MG63 (cell line): ENCODE data around the gene CFAP119. TPM values are rescaled to one million over a fixed set of nuclear protein-coding genes. Genes with fewer than 3 reads are reported as not detected.
A peak's percentile ranks its signal among the peaks of the same experiment; 100 is the strongest.

Experiments used
- DNase-seq: peaks from one replicate; pipeline ENCODE4 v3.0.0-alpha.2; 2020
- H3K27me3 ChIP-seq: fragments of 250-450 bp; sonication (Bioruptor Pico); 2 replicates; pipeline ENCODE4 v1.5.1; 2020; ENCODE audit warnings: mild to moderate bottlenecking, moderate library complexity
- H3K36me3 ChIP-seq: fragments of 250-450 bp; sonication (Bioruptor Pico); 2 replicates; pipeline ENCODE4 v1.5.1; 2020; ENCODE audit warnings: mild to moderate bottlenecking, moderate library complexity
- H3K4me3 ChIP-seq: fragments of 250-450 bp; sonication (Bioruptor Pico); 2 replicates; pipeline ENCODE4 v1.5.1; 2020; ENCODE audit warnings: mild to moderate bottlenecking, moderate library complexity
- H3K9me3 ChIP-seq: fragments of 250-450 bp; sonication (Bioruptor Pico); 2 replicates; pipeline ENCODE4 v1.5.1; 2020; ENCODE audit warnings: mild to moderate bottlenecking, moderate library complexity
- total RNA-seq: library from RNA; depleted of rRNA; stranded (reverse); fragments of >200 nt; shearing (Covaris generic); gene quantifications from 2 replicates; pipeline ENCODE4 v1.2.3, GENCODE V29; 2014; ENCODE audit warnings: low replicate concordance

The CFAP119 gene
- total RNA-seq, 1 experiment from 2014 or later, result 9.1 TPM

DNA sequence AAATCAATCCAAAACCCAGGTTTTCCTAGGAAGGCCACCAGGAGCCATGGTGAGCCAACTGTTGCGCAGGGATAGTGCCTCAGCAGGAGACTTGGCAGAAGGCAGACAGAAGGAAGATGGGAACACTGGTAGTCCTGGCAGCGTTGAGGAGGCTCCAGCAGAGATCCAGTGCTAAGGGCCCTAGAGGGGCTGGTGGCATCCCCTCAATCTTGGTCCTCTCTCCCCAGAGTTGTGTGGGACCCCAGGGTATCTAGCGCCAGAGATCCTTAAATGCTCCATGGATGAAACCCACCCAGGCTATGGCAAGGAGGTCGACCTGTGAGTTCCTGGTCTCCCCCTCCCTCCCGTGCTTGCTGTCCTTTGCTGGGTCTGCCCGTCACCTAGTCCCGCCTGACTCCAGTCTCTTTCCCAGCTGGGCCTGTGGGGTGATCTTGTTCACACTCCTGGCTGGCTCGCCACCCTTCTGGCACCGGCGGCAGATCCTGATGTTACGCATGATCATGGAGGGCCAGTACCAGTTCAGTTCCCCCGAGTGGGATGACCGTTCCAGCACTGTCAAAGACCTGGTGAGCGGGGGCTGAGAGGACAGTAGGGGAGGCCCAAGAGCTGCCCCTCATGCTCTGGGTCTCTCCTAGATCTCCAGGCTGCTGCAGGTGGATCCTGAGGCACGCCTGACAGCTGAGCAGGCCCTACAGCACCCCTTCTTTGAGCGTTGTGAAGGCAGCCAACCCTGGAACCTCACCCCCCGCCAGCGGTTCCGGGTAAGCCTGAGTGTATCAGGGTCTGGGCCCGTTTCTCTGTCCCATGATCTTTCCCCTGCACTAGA is 5.7 kb downstream of the CFAP119 start:
- DNase-seq, result no peak
- no peaks in the 10 kb centered on the region for H3K27me3 ChIP-seq
- H3K36me3 ChIP-seq, result peaks cover 54% of the 10 kb centered on the region
- H3K9me3 ChIP-seq, result no peaks in the 10 kb centered on the region
- no peak overlapping the region for H3K4me3 ChIP-seq

DNA sequence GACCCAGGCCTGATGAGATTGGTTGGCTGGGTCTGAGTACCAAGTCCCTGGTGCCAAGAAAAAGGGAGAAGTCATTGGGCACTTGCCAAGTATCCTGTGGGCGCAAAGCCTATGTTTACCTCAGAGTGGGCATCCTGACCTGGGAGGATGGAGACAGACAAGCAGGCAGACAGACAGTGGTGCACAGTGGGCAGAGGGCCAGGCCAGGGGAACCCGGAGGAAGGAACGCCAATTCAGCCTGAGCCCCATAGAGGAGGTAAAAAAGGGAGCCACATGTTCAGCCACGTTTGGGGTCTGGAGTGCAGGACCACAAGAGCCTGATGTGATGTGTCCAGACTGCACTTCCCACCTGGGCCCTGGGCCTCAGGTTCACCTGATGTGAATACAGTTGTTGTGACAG is 8.3 kb downstream of the CFAP119 start:
- H3K9me3 ChIP-seq, result no peaks in the 10 kb centered on the region
- no peak for DNase-seq
- H3K27me3 ChIP-seq, result no peaks in the 10 kb centered on the region
- no peak overlapping the region for H3K4me3 ChIP-seq
- peaks cover 58% of the 10 kb centered on the region for H3K36me3 ChIP-seq

DNA sequence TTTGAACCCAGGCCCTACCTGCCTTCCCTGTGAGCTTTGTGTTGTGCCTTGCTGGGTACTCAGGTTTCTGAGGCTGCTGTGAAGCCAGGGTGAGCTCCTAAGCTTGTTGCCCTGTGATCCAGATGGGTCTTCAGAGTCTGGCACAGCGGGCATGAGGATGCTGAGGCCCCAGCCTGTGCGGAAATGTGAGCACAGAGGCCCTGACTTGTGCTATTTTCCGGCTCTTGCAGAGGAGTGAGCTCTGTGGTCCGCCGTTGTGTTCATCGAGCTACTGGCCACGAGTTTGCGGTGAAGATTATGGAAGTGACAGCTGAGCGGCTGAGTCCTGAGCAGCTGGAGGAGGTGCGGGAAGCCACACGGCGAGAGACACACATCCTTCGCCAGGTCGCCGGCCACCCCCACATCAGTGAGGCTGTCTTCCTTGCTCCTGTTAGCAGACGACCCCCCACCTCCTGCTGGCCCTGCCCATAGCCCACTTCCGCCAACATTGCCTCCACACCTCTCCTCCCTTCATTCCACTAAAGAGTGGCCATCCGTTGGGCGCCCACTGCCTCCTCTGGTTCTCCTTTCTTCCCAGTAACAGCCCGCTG is 10.9 kb downstream of the CFAP119 start:
- Histone ChIP-seq H3K36me3 (peaks cover 49% of the 10 kb centered on the region), H3K27me3 (no peaks in the 10 kb centered on the region), H3K4me3 (no peak overlapping the region), H3K9me3 (no peaks in the 10 kb centered on the region)
- DNase-seq, result no peak

DNA sequence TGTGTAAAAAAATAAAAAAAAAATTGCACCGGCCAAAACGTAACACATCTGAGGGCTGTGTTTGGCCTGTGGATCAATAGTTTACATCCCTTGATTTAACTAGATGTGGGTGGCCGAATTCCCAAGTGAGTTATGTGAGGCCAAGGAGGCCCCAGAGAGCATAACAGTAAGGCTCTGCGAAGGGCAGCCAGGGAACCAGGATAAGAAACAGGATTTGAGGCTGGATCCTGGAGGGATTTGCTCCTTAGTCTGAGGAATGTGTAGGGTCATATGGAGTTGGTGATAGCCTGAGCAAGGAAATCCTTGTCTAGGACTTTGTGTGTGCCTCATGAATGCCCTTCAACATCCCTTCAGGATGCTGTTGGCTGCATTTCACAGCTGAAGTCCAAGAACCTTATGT is 11.7 kb downstream of the CFAP119 start:
- Histone ChIP-seq H3K4me3 (no peak overlapping the region), H3K27me3 (no peaks in the 10 kb centered on the region), H3K9me3 (no peaks in the 10 kb centered on the region), H3K36me3 (peaks cover 48% of the 10 kb centered on the region)
- DNase-seq, result no peak

DNA sequence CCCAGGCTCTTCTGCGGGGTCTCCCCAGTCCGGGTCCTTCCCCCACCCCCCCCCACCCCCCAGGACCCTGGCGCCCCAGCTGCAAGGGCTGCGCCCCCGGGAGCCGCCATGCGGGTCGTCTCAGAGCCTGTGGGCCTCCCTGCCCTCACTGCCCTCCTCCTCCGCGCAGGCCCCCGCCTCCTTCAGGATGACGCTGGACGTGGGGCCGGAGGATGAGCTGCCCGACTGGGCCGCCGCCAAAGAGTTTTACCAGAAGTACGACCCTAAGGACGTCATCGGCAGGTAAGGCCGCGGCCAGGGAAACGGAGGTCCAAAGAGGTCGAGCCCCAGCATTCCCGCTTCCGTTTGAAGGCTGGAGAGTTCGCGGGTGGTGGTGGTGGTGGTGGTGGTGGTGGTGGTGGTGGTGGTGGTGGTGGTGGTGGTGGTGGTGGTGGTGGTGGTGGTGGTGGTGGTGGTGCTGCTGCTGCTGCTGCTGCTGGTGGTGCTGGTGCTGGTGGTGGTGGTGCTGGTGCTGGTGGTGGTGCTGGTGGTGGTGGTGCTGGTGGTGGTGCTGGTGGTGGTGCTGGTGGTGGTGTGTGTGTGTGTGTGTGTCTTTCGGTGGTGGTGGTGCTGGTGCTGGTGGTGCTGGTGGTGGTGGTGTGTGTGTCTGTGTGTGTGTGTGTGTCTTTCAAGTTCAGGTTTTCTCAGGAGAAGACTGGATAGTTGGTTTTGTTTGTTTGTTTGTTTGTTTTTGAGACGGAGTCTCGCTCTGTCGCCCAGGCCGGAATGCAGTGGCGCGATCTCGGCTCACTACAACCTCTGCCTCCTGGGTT is 13.0 kb downstream of the CFAP119 start:
- H3K4me3 ChIP-seq, result peak overlapping the region; percentile 80
- DNase-seq, result peak; percentile 60
- H3K27me3 ChIP-seq, result no peaks in the 10 kb centered on the region
- H3K9me3 ChIP-seq, result no peaks in the 10 kb centered on the region
- peaks cover 50% of the 10 kb centered on the region for H3K36me3 ChIP-seq

DNA sequence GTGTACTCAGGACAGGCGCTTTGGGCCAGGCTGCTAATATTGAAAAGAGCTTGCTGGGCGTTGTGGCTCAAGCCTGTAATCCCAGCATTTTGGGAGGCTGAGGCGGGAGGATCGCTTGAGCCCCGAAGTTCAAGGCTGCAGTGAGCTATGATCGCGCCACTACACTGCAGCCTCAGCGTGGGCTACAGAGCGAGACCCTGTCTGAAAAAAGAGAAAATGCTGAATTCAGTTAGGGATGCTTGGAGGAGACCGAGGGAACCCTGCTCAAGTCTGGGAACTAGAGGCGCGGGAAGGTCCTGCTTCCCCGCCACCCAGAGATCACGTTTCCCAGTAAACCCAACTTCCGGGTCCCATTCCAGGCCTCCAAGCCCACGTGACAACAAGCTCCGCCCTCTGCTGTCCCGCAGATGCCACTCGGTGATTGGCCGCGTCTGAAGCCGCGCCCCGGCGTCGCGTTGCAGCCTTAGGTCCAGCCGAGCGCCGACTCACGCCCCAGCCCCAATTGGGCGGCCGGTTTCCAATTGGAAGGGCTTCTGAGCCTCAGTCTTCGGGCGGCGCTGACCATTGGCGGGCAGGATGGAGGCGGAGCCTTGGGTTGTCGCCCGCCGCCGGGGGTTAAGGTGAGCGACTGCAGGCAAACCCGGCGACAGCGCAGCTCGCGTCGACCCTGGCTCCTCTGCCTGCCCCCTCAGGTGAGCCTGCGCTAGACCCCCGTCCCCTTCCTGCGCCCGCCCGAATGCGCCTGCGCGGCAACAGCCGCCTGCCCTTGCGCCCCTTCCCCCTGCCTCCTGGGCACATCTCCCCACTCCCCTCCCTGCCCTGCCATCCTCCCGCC is 13.8 kb downstream of the CFAP119 start, which contains the start of gene PHKG2:
Gene PHKG2, plus strand, starts transcription at position 627 of the 835 bp plus-strand sequence. CDS start 396 bp downstream, outside the sequence.
- H3K4me3 ChIP-seq, result peak within 1 kb of the TSS; percentile 80
- no peaks in the 10 kb centered on the region for H3K9me3 ChIP-seq
- H3K36me3 ChIP-seq, result peaks cover 47% of the 10 kb centered on the region
- no peaks in the 10 kb centered on the region for H3K27me3 ChIP-seq
- peak; percentile 100 for DNase-seq

DNA sequence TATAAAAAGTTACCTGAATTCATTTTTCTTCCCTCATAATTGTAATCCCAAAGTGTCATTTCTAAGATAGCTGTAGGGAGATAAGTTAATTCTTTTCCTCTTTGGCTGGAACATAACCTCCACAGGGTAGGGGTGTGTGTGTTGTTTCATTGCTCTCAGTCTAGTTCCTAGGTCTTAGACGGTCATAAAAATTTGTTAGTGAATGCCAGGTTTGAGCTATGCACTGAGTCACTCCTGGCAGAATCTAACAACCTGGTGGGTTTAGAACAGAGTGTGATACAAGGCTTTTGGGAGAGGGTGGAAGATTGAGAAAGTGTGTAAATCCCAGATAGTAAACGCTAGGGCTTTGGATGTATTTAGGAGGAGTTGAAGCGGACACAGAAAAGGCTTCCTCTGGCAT is 14.5 kb downstream of the CFAP119 start:
- peak overlapping the region; percentile 80 for H3K4me3 ChIP-seq
- DNase-seq, result peak; percentile 70
- H3K27me3 ChIP-seq, result no peaks in the 10 kb centered on the region
- no peaks in the 10 kb centered on the region for H3K9me3 ChIP-seq
- peaks cover 47% of the 10 kb centered on the region for H3K36me3 ChIP-seq

DNA sequence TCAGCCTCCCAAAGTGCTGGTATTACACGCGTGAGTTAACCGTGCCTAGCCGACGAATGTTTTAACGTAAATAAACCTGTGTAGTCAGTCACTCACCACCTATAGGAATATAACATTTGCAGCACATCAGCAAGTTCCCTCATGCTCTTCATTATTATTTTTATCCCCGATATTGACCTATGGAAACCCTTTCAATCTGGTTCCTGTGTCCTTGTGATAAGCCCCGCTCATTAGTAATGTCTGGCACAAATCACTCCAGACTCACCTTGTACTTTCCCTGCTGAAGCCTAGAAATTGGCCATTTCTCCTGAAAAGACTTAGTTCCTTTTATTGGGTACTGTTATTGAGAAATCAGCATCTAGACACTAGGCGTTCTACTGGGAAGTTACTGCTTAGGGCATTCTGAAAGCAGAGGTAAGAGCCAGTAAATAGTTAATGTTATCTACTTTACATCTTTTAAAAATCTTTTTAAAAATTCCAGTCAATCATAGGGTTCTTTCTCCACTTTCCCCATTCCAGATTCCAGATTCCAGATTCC is 15.2 kb downstream of the CFAP119 start:
- H3K9me3 ChIP-seq, result no peaks in the 10 kb centered on the region
- peaks cover 53% of the 10 kb centered on the region for H3K36me3 ChIP-seq
- no peak for DNase-seq
- H3K27me3 ChIP-seq, result no peaks in the 10 kb centered on the region
- H3K4me3 ChIP-seq, result no peak overlapping the region

DNA sequence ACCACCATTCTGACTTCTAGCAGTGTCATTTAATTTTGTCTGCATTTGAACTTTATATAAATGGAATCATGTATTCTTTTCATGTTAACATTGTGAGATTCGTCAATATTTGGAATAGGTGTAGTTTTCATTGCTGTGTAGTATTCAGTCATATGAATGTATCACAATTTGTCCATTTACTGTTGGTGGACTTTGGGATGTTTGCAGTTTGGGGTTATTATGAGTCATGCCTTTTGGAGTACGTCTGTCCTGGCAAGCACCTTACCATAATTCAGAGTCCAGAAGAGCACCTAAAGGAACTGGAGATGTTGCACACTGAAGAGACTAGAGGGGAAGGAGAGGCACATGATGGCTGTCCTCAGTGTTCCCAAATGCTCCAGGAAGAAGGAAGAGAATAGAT is 16.8 kb downstream of the CFAP119 start:
- no peak for DNase-seq
- Histone ChIP-seq H3K36me3 (peaks cover 53% of the 10 kb centered on the region), H3K9me3 (no peaks in the 10 kb centered on the region), H3K27me3 (no peaks in the 10 kb centered on the region), H3K4me3 (no peak overlapping the region)

DNA sequence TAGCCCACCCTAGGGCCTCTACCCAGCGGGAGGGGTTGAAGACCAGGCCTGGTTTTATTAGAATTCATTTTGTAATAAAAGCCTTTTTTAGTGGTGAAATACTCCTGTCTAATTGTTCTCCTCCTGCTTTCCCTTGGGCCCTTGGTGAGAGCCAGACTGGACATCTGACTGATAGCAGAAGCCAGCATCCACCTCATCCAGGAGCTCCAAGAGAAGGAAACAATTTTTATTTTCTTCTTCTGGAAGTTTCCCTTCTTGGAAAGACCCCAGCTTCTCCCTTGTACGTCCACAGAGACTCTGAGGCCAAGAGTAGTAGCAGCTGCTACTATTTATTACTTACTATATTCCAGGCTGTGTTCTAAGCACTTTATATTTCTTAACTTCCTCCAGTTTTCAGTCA is 17.7 kb downstream of the CFAP119 start:
- no peaks in the 10 kb centered on the region for H3K9me3 ChIP-seq
- DNase-seq, result no peak
- H3K27me3 ChIP-seq, result no peaks in the 10 kb centered on the region
- peaks cover 57% of the 10 kb centered on the region for H3K36me3 ChIP-seq
- no peak overlapping the region for H3K4me3 ChIP-seq

DNA sequence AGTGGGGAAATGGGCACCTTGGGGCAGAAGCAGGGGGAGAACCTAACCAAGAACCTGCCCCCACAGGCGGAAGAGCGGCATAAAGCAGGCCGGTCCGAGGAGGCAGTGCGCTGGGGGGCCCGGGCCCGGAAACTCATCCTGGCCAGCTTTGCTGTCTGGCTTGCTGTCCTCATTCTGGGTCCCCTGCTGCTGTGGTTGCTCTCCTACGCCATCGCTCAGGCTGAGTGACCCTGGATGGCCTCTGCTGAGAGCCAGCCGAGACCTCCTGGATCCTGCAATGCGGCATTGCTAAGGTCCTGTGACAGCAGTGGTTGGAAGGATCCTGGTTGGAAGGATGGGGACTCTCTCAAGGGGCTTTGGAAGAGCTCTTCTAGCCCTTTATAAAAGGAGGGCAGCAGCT is 18.1 kb downstream of the CFAP119 start:
- H3K27me3 ChIP-seq, result no peaks in the 10 kb centered on the region
- DNase-seq, result no peak
- peaks cover 62% of the 10 kb centered on the region for H3K36me3 ChIP-seq
- no peaks in the 10 kb centered on the region for H3K9me3 ChIP-seq
- no peak overlapping the region for H3K4me3 ChIP-seq

DNA sequence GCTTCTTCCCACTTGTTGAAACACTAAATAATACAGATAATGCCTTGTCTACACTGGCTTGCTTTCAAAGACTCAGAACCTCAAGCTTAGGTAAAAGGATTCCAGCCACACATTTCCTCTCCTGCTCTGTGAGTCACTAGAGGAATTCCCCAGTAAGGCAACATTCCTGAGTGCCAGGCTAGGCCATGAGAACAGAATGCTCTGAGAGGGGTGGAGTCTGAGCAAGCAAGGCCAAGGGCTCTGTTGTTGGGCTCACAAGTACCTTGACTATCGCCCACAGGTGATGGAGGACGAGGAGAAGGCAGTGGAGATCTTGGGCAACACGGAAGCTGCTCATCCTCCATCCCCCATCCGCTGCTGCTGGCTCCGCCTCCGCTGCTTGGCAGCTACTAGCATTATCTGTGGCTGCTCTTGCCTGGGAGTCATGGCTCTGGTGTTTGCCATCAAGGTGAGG is 20.4 kb downstream of the CFAP119 start:
- H3K9me3 ChIP-seq, result no peaks in the 10 kb centered on the region
- peak; percentile 68 for DNase-seq
- no peaks in the 10 kb centered on the region for H3K27me3 ChIP-seq
- no peak overlapping the region for H3K4me3 ChIP-seq
- peaks cover 84% of the 10 kb centered on the region for H3K36me3 ChIP-seq

DNA sequence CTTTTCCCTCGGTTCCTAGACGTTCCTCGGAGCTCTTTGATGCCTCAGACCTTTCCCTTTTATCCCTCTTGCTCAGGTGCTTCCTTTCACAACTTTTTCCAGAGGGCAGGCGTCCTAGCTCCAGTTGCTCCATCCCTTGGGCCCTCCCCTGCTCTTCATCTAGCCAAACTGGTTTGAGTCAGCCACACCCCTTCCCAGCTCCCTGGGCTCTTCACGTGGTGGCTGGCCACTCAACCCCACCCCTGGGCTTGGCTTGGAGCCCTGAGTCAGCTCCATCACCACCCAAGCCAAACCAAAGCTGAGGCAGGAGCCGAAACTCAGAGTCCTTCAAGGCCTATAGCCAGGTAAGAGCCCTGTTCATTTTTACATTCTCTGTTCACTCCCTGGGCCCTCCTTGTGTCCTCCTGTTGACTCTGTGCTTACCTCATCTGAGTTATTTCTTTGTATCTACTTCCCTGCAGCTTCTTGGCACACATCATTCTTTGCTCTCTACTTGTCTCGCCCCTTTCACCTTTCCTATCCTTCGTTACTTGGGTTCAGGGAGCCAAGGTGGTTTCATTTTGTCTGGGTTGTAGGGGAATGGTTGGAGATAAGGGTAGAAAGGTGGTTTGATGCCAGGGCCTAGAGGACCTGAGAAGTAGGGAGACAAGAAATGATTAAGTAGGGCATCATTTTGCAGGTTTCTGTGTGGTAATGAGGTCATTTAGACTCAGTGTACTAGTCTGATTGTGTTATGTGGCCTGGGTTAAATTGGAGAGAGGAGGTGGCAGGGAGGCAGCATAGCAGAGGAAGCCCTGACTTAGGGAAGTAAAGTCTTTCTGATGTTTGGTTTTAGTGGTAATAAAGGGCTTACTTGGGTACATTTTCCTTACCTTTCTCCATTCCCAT is 21.3 kb downstream of the CFAP119 start:
- H3K4me3 ChIP-seq, result no peak overlapping the region
- no peaks in the 10 kb centered on the region for H3K9me3 ChIP-seq
- peak; percentile 79 for DNase-seq
- no peaks in the 10 kb centered on the region for H3K27me3 ChIP-seq
- H3K36me3 ChIP-seq, result peaks cover 93% of the 10 kb centered on the region

DNA sequence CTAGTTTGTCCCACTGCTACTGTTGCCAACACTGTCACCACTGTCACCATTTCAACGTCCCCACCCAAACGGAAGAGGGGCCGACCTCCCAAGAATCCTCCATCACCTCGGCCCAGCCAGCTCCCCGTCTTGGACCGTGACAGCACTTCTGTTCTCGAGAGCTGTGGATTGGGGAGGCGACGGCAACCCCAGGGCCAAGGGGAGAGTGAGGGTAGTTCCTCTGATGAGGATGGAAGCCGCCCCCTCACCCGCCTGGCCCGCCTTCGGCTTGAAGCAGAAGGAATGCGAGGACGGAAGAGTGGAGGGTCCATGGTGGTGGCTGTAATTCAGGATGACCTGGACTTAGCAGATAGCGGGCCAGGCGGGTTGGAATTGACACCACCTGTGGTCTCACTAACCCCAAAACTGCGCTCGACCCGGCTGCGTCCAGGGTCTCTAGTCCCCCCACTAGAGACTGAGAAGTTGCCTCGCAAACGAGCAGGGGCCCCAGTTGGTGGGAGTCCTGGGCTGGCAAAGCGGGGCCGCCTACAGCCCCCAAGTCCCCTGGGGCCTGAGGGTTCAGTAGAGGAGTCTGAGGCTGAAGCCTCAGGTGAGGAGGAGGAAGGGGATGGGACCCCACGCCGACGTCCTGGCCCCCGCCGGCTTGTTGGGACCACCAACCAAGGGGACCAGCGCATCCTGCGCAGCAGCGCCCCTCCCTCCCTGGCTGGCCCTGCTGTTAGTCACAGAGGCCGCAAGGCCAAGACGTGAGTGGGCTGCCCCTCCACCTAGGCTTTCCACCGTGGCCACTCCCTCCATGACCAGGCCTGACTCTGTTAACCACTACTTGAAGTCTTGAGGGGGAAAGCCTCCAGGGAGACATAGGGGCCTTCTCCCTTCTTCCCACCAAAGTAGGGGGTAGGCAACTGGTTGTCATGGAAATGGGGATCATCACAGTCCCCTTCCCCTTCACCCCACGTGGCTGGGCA is 22.6 kb downstream of the CFAP119 start:
- H3K9me3 ChIP-seq, result no peaks in the 10 kb centered on the region
- DNase-seq, result no peak
- H3K36me3 ChIP-seq, result peaks cover 88% of the 10 kb centered on the region
- no peak overlapping the region for H3K4me3 ChIP-seq
- no peaks in the 10 kb centered on the region for H3K27me3 ChIP-seq
